NCI-H526 treated with DMSO at 0.1 percent for 48 hours (cell line): ENCODE results near the gene ACTR6.
"Not testable (repeated sequence)": the region's sequence is repeated elsewhere in the genome, so short reads cannot be mapped to it uniquely, and the experiment has no call there.

ENCODE experiments used
- DNase-seq: peaks from one replicate; lab custom pipeline; 2025; lab: John Stamatoyannopoulos, UW

Gene ACTR6

GRCh38 chr12:100200463-100201181, at the start of gene ACTR6:
Gene ACTR6, plus strand, starts transcription at chr12:100200815. Its CDS starts 37 bp downstream, at chr12:100200852.
- peak; percentile 88 for DNase-seq

DNA sequence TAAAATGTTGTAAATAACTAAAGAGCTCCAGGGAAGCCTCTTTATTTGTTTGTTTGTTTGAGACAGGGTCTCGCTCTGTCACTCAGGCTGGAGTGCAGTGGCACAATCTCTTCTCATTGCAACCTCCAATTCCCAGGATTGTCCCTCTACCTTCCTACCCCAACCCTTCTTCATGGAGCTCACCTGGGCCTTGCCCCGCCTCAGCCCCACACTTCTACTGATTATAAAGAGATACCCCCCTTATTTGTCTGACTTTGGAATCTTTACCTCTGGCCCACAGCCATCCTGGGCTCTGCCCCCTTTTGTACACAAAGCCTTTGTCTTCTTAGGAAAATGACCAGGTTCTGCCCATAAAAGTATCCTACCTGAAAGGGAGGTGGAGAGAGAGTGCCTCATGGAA, 48.8 kb upstream of the ACTR6 start:
- peak; percentile 56 for DNase-seq

GRCh38 chr12:100153131-100153530, 47.5 kb upstream of the ACTR6 start:
- no peak for DNase-seq

DNA sequence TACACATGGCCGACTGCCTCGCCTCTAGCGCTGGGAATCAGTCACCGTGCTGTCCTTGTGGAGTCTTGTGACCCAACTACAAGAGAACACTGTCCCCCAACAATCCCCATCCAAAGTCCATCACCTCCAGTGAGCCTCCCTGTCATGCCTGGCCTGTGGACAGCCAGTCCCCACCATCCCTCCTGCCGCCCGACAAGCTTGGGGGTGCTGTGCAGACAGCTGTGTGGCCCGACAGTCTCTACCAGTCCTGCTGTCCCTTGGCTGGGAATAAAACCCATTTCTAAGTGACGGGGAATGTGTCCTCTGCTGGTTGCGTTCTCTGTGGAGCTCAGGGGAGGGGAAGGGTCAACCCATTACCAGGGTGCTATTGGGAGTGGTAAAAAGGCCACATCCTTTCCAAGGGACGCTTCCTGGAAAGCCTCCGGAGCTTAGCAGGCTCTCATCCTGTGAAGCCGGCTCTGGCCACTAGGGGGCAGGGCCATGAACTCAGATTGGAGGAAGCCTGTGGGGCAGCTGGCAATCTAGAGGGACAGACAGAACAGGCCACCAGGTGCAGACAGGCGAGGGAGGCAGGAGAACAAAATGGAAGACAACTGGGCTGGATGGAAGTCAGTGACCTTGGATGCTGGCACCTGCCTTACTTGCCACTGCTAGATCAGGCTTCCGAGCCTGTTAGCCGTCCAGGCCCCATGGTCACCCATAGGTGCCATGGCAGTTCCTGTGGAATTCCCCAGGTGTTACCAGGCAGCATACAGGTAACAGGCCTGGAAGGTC, 46.0 kb upstream of the ACTR6 start:
- DNase-seq: no peak

DNA sequence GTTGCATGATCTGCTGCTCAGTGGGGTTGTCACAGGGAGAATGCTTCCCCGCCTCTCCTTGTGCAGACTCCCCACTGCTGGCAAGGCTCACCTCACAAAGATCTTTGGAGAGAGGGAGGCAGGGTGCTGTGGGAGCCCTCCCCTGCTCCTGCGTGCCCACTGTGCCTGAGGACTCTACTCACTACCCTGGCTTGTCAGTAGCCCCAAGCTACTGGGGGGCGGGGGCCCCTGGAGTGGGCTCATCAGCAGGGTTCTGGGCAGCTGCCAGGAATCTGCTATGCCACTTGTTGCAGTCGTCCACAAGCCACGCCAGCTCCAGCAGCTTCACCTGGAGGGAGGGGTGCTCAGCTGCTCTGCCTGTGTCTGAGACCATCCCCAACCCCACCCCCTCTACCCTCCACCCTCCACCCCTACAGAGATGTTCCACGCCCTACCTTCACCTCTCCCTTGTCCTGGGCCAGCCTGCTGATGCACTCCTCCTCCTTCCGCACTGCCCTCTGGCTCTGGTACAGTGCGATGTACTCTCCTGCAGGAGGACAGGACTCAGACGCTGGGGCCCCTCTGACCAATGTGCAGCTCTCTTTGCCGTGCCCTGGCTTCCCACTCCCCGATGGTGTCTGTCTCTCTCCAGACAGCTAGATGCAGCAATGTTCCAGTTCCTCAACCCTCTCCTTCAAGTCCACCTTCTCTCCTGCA, 43.7 kb upstream of the ACTR6 start:
- DNase-seq: no peak

DNA sequence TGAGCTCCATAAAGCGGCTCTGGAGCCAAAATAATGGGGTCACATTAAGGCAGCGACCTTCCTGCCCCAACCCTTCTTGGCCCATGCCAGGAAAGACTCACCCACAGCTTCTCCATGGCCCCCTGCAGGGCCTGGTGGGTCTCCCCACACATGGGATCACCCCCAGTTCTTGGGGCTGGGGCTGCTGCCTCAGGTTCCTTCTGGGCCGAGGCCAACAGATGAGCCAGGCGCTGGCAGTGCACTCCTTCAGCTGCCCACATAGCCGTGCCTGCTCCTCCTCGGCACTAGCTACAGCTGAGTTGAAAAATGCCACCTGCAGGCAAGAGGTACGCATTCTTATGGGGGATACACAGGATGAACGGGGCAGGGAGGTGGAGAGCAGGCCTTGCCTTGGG, 43.2 kb upstream of the ACTR6 start:
- DNase-seq: no peak

GRCh38 chr12:100158535-100158934, 42.1 kb upstream of the ACTR6 start:
- DNase-seq: no peak

GRCh38 chr12:100159391-100160104, 41.1 kb upstream of the ACTR6 start:
- DNase-seq: no peak

DNA sequence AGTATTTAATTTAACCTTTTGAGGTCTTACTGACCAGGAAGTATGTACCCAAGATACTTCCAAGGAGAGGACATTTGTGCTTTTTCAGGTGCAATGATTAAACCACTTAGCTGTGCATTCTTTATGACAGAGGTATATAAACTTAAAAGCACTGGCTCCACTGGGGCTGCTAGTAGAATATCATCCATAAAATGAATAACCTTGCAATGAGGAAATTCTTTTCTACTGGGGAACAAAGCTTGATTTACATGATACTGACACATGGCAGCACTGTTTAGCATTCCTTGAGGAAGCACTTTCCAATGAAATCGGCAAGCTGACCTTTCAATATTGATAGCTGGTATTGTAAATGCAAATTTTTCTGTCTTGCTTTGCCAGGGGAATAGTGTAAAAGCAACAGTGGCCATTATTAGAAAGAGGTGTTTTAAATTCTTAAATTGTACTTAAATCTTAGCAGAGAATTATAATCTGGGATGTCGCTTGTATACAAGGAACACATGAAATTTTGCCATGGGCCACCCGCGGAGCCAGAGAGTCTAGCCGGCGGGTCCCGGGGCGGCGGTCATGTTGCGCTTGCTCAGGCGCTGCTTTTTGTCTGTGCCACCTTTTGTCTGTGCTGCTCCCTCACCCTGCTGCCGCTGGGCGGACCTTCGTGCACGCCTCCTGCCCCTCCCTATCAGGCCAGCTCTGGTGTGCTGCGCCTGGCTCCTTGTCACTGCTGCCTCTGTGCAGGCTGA, 37.0 kb upstream of the ACTR6 start:
- DNase-seq: peak; percentile 76

GRCh38 chr12:100164153-100164704, 36.4 kb upstream of the ACTR6 start:
- no peak for DNase-seq

DNA sequence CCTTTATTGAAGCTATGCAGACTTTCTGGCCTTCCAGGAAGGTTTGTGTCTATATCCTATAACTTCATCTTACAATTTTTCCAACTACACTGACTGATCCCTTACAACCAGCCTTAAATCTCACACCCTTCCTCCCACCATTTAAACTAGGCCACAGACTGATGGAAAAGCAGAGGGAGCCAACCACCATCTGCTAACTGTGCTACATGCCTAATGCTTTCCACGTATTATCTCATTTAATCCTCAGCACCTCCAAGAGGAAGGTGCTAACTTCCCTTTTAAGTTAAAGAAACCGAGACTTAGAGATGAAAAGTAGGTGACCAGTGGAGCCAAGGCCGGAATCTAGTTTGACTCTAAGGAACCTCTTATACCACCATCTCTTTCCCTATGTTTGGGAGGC, 35.3 kb upstream of the ACTR6 start:
- DNase-seq: no peak

DNA sequence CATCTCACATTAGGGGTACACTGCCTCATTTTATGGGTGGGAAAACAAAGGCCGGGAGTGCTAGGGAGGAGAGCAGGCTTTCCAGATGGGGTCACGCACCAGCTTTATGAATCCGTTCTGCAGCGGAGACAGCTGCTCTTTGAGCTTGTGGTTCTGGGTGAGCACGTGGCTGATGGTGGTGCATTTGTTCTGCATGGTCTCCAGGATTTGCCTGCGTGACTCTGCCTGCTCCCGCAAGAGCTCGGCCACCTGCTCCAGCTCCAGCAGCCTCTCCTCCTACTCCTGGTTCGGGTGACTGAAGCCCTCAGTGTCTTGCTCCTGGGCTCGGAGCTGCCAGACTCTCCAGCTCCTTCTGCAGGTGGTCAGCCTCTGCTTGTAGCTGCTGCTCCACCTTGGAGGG, 34.4 kb upstream of the ACTR6 start:
- no peak for DNase-seq

GRCh38 chr12:100168562-100168961, 32.1 kb upstream of the ACTR6 start:
- no peak for DNase-seq

- DNase-seq: no peak
Measured at GRCh38 chr12:100169345-100169744, 31.3 kb upstream of the ACTR6 start.

DNA sequence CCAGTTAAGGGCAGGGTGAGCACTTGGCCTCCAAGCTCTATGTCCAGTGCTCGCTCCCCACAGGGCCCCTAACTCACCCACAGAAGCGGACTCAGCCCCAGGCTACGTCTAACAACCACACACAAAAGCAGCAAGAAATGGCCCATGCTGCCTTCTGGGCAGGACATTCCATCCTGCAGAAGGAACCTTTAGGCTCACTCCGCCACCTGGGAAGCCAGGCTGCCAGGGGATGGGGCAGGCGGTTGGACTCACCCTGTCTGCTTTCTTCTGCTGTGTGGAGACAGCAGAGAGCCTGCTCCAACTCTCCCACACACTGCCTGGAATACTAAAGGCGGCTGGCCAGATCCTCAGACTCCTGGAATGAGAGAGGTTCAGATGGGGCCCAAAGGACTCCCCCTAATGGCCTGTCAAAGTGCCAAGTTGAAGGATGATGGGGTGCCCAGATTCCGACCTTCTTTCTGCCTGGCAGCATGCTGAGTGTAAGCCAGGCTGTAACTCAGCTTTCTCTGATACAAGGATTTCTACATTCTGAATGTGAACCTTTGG, 30.2 kb upstream of the ACTR6 start:
- no peak for DNase-seq

DNA sequence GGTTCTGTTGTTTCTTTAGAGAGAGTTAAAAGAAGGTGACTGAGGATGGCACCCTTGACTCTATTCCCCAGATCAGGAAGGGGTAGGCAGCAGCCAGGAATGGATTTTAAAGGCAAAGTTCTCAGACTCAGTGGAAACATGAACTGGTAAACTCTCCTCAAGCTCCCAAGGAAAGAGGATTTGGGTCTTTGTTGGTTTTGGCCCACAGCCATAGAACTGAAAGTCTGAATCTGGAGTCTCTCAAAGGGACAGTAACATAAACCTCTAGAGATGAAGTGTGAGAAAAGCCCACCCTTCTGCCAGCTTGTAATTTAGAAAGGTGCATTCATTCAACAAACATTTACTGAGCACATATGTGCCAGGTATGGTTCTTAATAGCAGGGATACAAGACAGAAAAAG, 29.4 kb upstream of the ACTR6 start:
- DNase-seq: no peak

DNA sequence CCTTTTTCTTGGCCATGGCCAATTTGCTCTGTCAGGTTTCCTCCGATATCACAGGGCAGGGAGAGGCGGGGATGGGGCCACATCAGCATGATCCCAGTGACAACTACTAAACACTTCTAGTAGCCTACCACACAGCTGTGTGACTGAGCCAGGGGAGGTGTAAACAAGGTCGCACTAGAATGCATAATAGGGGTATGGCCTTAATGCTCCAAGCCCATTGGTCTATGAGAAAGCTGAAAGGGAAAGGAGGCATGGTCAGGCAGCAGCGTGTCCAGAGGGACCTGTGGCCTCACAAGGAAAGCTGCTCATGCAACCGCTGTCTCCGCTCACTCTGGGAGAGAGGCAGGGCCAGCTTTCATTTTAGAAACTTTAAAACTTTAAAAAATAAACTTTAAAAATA, 27.5 kb upstream of the ACTR6 start:
- DNase-seq: no peak

- DNase-seq: no peak
Measured at GRCh38 chr12:100174495-100174894, 26.1 kb upstream of the ACTR6 start.

DNA sequence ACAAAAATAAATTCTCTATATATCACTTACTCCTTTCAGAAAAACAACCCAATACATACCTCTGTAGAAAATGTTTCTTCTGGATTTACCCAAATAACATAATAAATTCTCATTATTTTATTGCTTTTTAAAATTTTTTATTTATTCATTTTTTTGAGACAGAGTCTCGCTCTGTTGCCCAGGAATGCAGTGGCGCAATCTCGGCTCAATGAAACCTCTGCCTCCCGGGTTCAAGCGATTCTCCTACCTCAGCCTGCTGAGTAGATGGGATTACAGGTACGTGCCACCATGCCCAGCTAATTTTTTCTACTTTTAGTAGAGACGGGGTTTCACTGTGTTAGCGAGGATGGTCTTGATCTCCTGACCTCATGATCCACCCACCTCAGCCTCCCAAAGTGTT, 24.1 kb upstream of the ACTR6 start:
- DNase-seq: not testable (repeated sequence)

DNA sequence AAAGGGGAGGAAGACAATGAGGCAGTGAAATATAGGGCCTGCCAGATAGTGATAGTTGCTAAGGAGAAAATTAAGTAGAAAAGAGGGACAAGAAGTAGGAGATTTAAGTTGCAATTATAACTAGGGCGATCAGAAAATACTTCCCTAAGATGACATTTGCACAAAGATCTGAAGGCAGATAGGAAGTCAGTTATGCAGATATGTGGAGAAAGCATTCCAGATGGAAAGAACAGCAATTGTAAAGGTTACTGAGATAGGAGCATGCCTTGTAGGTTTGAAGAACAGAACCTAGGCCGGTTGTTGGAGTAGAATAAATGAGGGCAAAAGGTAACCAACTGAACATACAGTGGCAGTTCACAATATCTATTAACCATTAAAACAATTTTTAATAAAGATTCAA, 21.4 kb upstream of the ACTR6 start:
- DNase-seq: no peak

DNA sequence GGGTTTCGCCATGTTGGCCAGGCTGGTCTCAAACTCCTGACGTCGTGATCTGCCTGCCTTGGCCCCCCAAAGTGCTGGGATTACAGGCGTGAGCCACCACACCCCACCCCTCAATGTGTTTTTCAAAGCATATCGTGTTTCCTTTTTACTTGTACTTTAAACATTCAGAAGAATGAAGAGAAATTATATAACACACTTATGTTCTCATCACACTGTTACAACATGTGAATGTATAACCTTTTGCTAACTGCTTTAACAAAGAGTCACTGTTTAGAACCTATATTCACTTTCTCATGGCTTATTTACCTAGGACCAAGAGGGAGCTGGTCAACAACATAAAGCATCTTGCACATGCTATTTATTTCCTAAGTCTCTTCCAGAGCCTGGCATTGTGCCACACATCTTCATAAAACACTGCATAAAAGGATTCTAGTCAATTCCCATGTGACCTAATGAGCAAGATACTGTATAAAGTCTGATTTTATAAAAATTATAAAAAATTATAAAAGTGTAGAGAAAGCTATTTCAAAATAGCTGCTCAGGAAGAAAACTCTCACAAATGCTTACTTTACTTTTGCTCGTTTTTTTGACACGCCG, 16.0 kb upstream of the ACTR6 start:
- DNase-seq: no peak
